GM10248 (cell line): ENCODE results near the gene TACC2.
"Not testable (repeated sequence)": the region's sequence is repeated elsewhere in the genome, so short reads cannot be mapped to it uniquely, and the experiment has no call there.

Source experiments
- CTCF ChIA-PET: fragments of 300-600 bp; sonication (Branson Sonifier 250); formaldehyde crosslinking; extraction: SDS; loops from one replicate; lab custom pipeline; 2021; ENCODE audit warnings: antibody characterized with exemption; lab: Yijun Ruan, JAX
- POLR2A ChIA-PET: fragments of 350-650 bp; sonication (Branson Sonifier 250); formaldehyde crosslinking; extraction: SDS; loops from one replicate; lab custom pipeline; 2020; ENCODE audit warnings: antibody characterized with exemption; lab: Yijun Ruan, JAX
- DNase-seq: peaks from one replicate; pipeline ENCODE4 v3.0.0; 2012; ENCODE audit errors: extremely low spot score
- TF ChIP-seq, protein P1 (sequence below): IDR thresholded peaks from 2 replicates; pipeline ENCODE4 v1.5.1; 2012; ENCODE audit warnings: mild to moderate bottlenecking, low read depth; ENCODE audit errors: extremely low read depth, missing control alignments, control extremely low read depth

Gene TACC2

DNA sequence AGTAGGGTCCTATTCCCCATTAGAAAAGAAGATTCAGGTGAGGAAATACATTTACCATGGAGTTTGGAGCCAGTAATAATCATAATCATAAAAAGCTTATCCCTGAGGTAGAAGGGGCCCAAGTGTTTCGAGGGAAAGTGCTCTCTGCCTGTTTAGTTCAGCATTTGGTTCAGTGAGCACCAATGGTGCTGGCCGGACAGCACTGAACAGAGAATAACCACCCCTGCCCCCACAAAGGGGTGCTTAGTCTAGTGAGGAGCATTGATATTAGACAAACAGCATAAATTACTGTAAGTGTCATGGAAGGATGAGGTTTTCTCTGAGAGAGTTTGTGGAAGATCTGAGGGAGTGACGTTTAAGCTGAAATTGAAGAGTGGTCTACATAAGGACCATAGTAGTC, 39.5 kb upstream of the TACC2 start:
- ChIA-PET CTCF (no interaction called here), POLR2A (no interaction called here)
- TF ChIP-seq, protein P1, sequence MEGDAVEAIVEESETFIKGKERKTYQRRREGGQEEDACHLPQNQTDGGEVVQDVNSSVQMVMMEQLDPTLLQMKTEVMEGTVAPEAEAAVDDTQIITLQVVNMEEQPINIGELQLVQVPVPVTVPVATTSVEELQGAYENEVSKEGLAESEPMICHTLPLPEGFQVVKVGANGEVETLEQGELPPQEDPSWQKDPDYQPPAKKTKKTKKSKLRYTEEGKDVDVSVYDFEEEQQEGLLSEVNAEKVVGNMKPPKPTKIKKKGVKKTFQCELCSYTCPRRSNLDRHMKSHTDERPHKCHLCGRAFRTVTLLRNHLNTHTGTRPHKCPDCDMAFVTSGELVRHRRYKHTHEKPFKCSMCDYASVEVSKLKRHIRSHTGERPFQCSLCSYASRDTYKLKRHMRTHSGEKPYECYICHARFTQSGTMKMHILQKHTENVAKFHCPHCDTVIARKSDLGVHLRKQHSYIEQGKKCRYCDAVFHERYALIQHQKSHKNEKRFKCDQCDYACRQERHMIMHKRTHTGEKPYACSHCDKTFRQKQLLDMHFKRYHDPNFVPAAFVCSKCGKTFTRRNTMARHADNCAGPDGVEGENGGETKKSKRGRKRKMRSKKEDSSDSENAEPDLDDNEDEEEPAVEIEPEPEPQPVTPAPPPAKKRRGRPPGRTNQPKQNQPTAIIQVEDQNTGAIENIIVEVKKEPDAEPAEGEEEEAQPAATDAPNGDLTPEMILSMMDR: no peak
- DNase-seq: no peak

DNA sequence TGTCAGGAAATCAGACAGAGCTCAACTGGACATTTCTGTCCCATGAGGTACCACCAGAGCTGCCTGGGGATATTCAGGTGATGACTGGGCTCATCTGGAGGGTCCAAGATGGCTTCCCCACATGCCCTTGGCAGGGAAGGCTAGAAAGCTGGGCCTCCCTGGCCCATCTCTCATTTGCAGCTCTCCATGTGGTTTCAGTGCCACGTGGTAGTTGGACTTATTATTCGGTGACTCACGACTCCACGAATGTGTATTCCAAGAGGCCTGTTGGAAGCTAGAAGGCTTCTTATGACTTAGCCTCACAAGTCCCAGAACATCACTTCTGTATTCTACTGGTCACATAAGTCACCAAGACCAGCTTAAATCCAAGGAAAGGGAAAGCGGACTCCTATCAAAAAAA, 36.7 kb upstream of the TACC2 start:
- CTCF ChIA-PET: no interaction called here
- TF ChIP-seq, protein P1: no peak
- DNase-seq: no peak
- POLR2A ChIA-PET: interaction anchor here (0.8 kb wide), 1 partner anchor 16 kb away, joined by 4 read pairs; no protein-coding TSS in a partner anchor

- DNase-seq: no peak
- TF ChIP-seq, protein P1: no peak
- POLR2A ChIA-PET: no interaction called here
- CTCF ChIA-PET: no interaction called here
These were observed 32.6 kb upstream of the TACC2 start for GRCh38 chr10:121956111-121957061.

DNA sequence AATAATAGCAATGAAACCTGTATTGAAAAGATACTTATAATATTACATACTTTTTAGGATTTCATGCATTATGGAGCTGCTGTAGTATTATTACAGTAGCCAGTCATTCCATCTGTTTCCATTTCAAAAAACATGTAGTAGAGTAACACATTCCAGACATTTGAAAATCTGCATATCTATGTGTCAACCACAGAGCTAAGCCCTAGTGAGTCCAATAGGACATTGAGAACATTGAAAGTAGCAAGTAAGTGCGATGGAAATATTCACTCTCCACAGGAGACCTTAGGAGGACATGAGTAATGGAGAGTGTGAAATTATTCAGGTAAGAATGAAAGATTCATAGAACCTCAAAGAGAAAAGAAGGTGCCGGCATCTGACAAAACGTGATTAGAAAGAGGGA, 29.3 kb upstream of the TACC2 start:
- DNase-seq: no peak
- ChIA-PET CTCF (interaction anchor here (1.2 kb wide), 1 partner anchor 15 kb away, joined by 3 read pairs; no protein-coding TSS in a partner anchor), POLR2A (no interaction called here)
- TF ChIP-seq, protein P1: no peak

DNA sequence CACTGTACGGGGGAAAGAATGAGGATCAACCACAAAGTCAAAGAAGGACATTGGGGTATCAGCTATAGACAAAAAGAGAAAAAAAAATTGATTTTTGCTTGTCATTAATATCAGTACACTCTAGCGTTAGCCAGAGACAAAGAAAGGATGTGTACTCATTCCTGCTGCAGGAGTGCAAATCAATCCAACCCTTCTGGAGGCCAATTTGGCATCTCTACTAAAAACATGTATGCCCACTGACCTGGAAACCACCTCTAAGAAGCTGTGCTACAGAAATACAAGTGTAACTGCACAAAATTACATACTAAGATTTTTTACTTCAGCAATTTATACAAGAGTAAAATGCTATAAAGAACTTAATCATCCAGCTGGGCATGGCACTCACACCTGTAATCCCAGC, 27.5 kb upstream of the TACC2 start:
- CTCF ChIA-PET: interaction anchor here (0.9 to 2.2 kb wide), 3 partner anchors 14 to 75 kb away, joined by 3 to 8 read pairs (median 4); partner anchors contain the start of gene NSMCE4A
- no peak for DNase-seq
- TF ChIP-seq, protein P1: no peak
- POLR2A ChIA-PET: interaction anchor here (0.7 kb wide), 1 partner anchor 1368 kb away, joined by 8 read pairs; no protein-coding TSS in a partner anchor

GRCh38 chr10:121965996-121966395, 23.0 kb upstream of the TACC2 start:
- DNase-seq: no peak
- ChIA-PET CTCF (interaction anchor here (1.1 to 1.2 kb wide), 2 partner anchors 15 to 65 kb away, joined by 3 read pairs; no protein-coding TSS in a partner anchor), POLR2A (no interaction called here)
- TF ChIP-seq, protein P1: no peak

GRCh38 chr10:121969086-121969485, 19.9 kb upstream of the TACC2 start:
- POLR2A ChIA-PET, CTCF ChIA-PET: not testable (repeated sequence)

More at GRCh38 chr10:121969086-121969485, 19.9 kb upstream of the TACC2 start:
- not testable (repeated sequence) for DNase-seq
